ACC112 (cell line): Measurements from ENCODE around the gene PCDH18.
"Not testable (repeated sequence)": the region's sequence is repeated elsewhere in the genome, so short reads cannot be mapped to it uniquely, and the experiment has no call there.

Source experiments
- H2AFZ ChIP-seq: fragments of 200-600 bp; sonication (generic); one replicate; pipeline ENCODE4 v1.6.0; 2017; ENCODE audit warnings: antibody characterized with exemption, low read length; ENCODE audit not compliant: unreplicated experiment
- H3K27ac ChIP-seq: fragments of 200-600 bp; sonication (generic); 2 replicates; pipeline ENCODE4 v1.5.1; 2014; ENCODE audit warnings: low read depth, mild to moderate bottlenecking, antibody characterized with exemption, low read length, moderate library complexity
- H3K27me3 ChIP-seq: fragments of 200-600 bp; sonication (generic); 2 replicates; pipeline ENCODE4 v1.6.1; 2014; ENCODE audit warnings: mild to moderate bottlenecking, antibody characterized with exemption, low read length, moderate library complexity, mixed read lengths; ENCODE audit not compliant: insufficient read depth
- H3K36me3 ChIP-seq: fragments of 200-600 bp; sonication (generic); 2 replicates; pipeline ENCODE4 v1.6.1; 2016; ENCODE audit warnings: mild to moderate bottlenecking, antibody characterized with exemption, low read length, moderate library complexity, mixed read lengths; ENCODE audit not compliant: insufficient read depth
- H3K4me1 ChIP-seq: fragments of 200-600 bp; sonication (generic); one replicate; pipeline ENCODE4 v1.6.1; 2016; ENCODE audit warnings: low read length, mixed read lengths; ENCODE audit not compliant: insufficient read depth, unreplicated experiment, control insufficient read depth
- H3K4me3 ChIP-seq: fragments of 200-600 bp; sonication (generic); 2 replicates; pipeline ENCODE4 v1.5.1; 2014; ENCODE audit warnings: mild to moderate bottlenecking, low read depth, low read length
- H3K79me2 ChIP-seq: fragments of 200-600 bp; sonication (generic); one replicate; pipeline ENCODE4 v1.6.0; 2016; ENCODE audit warnings: low read length; ENCODE audit not compliant: control insufficient read depth, unreplicated experiment, insufficient read depth

The PCDH18 gene

GRCh38 chr4:137541181-137541580 lies 8.9 kb upstream of the PCDH18 start:
- Histone ChIP-seq H3K27me3 (no peaks in the 10 kb centered on the region), H3K27ac (no peak overlapping the region), H2AFZ (peak overlapping the region; percentile 95), H3K4me1 (peaks cover 13% of the 10 kb centered on the region), H3K36me3 (no peaks in the 10 kb centered on the region), H3K4me3 (peak overlapping the region; percentile 75), H3K79me2 (no peaks in the 10 kb centered on the region)

DNA sequence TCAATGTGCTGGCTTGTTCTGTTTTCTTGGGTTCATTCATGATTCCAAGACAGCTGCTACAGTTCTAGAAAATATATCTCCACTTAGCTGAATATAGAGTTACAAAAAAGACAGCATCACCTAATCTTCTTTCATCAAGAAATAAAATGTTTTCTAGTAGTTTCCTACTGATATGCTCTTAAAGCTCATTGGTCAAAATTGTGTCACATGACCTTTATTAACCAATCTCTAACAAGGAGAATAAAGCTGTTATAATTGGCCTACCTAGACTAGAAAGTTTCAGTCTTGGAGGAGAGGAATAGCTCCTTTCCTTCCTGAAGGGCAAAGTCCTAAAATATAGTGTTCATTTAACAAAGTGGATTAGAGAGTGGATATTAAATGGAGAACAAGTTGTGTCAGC lies 8.1 kb upstream of the PCDH18 start:
- Histone ChIP-seq H3K36me3 (no peaks in the 10 kb centered on the region), H2AFZ (no peak overlapping the region), H3K27me3 (no peaks in the 10 kb centered on the region), H3K79me2 (no peaks in the 10 kb centered on the region), H3K27ac (no peak overlapping the region), H3K4me1 (peaks cover 11% of the 10 kb centered on the region), H3K4me3 (no peak overlapping the region)

- Histone ChIP-seq H3K4me1 (peaks cover 22% of the 10 kb centered on the region), H2AFZ (no peak overlapping the region), H3K4me3 (no peak overlapping the region), H3K36me3 (no peaks in the 10 kb centered on the region), H3K27me3 (no peaks in the 10 kb centered on the region), H3K79me2 (no peaks in the 10 kb centered on the region), H3K27ac (no peak overlapping the region)
These were observed 6.2 kb upstream of the PCDH18 start for GRCh38 chr4:137538526-137538925.

GRCh38 chr4:137537807-137538206 lies 5.5 kb upstream of the PCDH18 start:
- not testable (repeated sequence) for H2AFZ ChIP-seq, H3K4me3 ChIP-seq, H3K79me2 ChIP-seq, H3K27me3 ChIP-seq, H3K36me3 ChIP-seq, H3K27ac ChIP-seq
- H3K4me1 ChIP-seq, result peaks cover 26% of the 10 kb centered on the region

DNA sequence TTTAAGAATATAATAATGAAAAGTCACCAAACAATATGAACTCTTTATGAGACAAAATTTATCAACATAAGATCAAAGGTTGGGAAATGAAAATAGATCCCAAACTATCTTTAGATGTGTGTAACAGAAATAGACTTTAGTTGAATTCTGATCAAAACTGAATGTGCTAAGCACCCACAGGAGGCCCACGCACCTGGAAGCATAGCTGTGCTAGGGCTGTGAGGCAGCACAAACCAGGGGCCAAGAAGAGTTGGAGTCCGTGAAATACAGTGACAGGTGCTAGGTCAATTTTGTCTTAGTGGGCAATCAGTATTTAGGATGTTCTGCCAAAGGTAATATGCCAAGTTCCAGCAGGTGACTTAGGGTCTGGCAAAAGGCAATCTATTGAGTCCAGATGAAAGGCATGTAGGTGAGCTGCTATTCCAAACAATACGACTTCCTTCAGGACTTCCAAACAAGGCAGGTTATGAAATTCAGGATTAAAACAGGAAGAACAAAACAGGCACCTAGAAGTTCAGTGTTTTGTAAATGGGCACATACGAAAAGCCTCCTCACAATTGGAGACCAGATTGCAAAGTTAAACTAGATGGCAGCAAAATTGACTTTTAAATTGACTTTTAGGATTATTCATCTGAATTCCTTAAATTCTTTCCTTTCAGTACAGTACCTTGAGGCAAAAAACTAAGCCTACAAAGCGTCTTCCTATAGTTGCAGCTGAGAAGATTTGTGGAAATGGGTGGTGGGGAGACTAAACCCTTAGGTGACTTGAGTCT lies 4.7 kb upstream of the PCDH18 start:
- H3K36me3 ChIP-seq, result no peaks in the 10 kb centered on the region

DNA sequence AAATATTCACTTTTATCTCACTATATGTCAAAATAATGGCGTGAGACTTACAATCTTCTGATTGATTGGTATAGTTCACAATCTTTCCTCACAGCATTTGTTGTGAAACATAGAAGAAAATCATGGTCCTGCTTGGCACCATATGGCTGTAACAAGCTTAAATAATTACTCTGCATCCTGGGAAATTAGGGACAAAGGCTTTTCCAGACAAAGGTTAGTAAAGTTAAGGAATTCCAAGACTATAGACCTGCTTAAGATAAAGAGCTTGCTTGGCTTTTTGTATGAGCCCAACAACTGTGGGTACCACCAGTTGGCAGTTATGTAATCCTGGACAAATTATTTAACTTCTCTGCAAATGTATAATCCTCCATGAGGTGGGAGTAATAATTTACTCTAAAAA lies 3.4 kb upstream of the PCDH18 start:
- Histone ChIP-seq H3K27ac (no peak overlapping the region), H3K79me2 (peaks cover 12% of the 10 kb centered on the region), H2AFZ (no peak overlapping the region), H3K4me1 (peaks cover 18% of the 10 kb centered on the region), H3K36me3 (no peaks in the 10 kb centered on the region), H3K4me3 (no peak overlapping the region), H3K27me3 (no peaks in the 10 kb centered on the region)

More for the DNA sequence above, 4.7 kb upstream of the PCDH18 start:
- H2AFZ ChIP-seq, result no peak overlapping the region
- H3K79me2 ChIP-seq, result no peaks in the 10 kb centered on the region
- H3K4me3 ChIP-seq, result no peak overlapping the region
- no peaks in the 10 kb centered on the region for H3K27me3 ChIP-seq
- peaks cover 26% of the 10 kb centered on the region for H3K4me1 ChIP-seq
- H3K27ac ChIP-seq, result no peak overlapping the region

DNA sequence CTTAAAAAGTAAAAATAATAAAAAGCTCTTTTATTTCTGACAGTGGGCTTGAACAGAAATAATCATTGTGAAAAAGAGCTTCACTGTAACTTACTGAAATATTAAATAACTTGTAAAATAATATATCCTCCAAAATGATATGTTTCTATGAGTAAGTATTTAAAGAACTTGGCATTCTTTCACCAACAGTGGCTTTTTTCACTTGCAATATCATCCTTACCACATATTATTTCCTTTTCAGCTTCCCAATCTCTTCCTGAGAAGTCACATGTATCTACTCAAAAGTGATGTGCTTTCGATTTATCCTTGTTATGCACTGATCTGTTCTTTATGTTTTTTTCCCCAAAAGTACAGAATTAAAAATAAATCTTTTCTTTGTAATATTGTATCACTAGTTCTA lies 2.2 kb upstream of the PCDH18 start:
- peak overlapping the region; percentile 87 for H2AFZ ChIP-seq
- H3K27me3 ChIP-seq, result no peaks in the 10 kb centered on the region
- H3K27ac ChIP-seq, result peak overlapping the region; percentile 88; the same call in 1 of the 2 replicates
- H3K4me3 ChIP-seq, result peak overlapping the region; percentile 85
- H3K79me2 ChIP-seq, result peaks cover 23% of the 10 kb centered on the region
- H3K4me1 ChIP-seq, result peaks cover 24% of the 10 kb centered on the region
- no peaks in the 10 kb centered on the region for H3K36me3 ChIP-seq

DNA sequence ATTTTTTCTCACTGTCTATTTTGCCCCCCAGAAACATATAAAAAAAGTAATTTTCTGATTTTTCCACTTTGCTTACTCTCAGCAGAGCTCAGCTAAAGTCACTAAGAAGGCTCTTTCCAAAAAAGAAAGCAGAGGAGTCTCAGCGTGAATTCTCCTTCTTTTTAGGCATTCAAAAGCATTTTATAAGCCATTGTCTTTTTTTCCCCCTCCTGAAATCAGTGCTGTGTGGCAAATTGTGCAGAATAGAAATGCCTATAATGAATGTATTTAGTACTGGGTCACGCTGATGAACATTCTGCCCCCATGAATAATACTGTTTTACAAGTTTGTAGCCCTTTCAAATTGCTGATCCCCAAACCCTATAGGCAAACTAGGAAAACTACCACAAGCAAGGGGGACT lies 1.6 kb upstream of the PCDH18 start:
- Histone ChIP-seq H3K36me3 (no peaks in the 10 kb centered on the region), H3K27me3 (no peaks in the 10 kb centered on the region), H3K4me3 (peak overlapping the region; percentile 85), H3K79me2 (peaks cover 27% of the 10 kb centered on the region), H2AFZ (peak overlapping the region; percentile 58), H3K27ac (peak overlapping the region; percentile 88), H3K4me1 (peaks cover 25% of the 10 kb centered on the region)

GRCh38 chr4:137532869-137533236 lies 559 bp upstream of the PCDH18 start:
- Histone ChIP-seq H3K36me3 (no peaks in the 10 kb centered on the region), H3K27me3 (no peaks in the 10 kb centered on the region), H3K4me1 (peaks cover 27% of the 10 kb centered on the region), H2AFZ (peak overlapping the region; percentile 78), H3K4me3 (peak overlapping the region; percentile 85), H3K79me2 (peaks cover 36% of the 10 kb centered on the region), H3K27ac (peak overlapping the region; percentile 88)

- peaks cover 42% of the 10 kb centered on the region for H3K4me1 ChIP-seq
- H3K79me2 ChIP-seq, result peaks cover 37% of the 10 kb centered on the region
- peak overlapping the region; percentile 64 for H2AFZ ChIP-seq
- no peaks in the 10 kb centered on the region for H3K27me3 ChIP-seq
- peak overlapping the region; percentile 88 for H3K27ac ChIP-seq
- peak overlapping the region; percentile 85 for H3K4me3 ChIP-seq
- H3K36me3 ChIP-seq, result peaks cover 5% of the 10 kb centered on the region; the same call in 1 of the 2 replicates
These were observed 917 bp downstream of the PCDH18 start for GRCh38 chr4:137531168-137531985.
